ENCODE measurements around the gene PLCG1.

The PLCG1 gene

GRCh38 chr20:41168281-41169161, 31.2 kb downstream of the PLCG1 start:
- DNase-seq = no peak

GRCh38 chr20:41169162-41169690, 31.9 kb downstream of the PLCG1 start:
- no peak for DNase-seq

- no peak for DNase-seq
Observed at GRCh38 chr20:41169791-41170351, 32.5 kb downstream of the PLCG1 start.

DNA sequence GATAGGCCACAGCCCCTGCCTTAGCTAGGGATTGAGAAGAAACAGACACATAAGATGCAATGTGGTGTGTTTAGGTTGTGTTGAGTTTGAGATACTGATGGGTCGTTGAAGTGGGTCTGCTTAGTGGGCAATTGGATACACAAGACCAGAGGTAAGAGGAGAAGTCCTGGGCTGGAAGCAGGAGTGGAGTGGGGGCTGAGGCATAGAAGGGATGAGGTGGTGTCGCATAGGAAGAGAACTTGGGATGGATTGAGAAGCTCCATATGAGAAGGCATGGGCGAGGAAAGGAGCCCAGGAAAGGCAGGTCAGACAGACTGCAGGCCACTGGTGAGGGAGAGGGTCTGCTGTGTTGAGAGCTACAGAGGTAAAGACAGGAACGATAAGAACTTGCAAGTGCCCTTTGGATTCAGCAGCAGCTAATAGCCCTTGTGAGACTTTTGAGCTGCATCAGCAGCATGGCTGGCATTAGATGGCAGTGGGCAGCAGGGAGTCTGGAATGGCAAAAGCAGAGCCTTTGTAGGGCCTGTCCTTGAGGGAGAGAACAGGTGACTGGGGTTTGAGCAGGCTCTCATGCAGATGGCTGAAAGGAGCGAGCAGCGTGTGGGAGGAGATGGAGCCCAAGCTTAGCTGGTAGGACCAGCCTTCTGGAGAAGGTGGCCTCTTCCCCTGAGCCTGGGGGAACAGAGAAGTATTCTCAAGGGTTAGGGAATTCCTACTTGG, 33.2 kb downstream of the PLCG1 start:
- DNase-seq = no peak

DNA sequence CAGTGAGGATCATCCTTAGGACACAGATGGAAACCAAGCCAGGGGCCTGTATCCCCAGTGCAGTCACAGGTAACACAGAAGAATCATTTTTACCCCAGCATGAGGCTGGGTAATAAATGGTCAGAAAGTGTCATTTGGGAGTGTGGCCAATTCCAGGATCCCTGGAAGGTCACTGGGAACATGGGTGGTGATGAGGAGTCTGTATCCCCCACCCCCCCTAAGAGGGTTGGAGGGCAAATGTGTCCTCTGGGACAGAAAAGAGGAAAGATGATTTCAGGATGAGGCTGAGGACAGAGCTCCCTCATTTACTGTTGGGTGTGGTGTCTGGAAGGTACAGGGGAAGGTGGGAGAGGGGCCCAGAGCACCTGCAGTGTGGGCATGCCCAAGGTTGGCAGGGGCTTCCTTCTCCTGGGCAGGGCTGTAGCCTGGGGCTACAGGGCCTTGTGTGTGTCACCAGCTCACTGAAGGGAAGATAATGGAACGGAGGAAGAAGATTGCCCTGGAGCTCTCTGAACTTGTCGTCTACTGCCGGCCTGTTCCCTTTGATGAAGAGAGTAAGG, 34.5 kb downstream of the PLCG1 start:
- no peak for DNase-seq

DNA sequence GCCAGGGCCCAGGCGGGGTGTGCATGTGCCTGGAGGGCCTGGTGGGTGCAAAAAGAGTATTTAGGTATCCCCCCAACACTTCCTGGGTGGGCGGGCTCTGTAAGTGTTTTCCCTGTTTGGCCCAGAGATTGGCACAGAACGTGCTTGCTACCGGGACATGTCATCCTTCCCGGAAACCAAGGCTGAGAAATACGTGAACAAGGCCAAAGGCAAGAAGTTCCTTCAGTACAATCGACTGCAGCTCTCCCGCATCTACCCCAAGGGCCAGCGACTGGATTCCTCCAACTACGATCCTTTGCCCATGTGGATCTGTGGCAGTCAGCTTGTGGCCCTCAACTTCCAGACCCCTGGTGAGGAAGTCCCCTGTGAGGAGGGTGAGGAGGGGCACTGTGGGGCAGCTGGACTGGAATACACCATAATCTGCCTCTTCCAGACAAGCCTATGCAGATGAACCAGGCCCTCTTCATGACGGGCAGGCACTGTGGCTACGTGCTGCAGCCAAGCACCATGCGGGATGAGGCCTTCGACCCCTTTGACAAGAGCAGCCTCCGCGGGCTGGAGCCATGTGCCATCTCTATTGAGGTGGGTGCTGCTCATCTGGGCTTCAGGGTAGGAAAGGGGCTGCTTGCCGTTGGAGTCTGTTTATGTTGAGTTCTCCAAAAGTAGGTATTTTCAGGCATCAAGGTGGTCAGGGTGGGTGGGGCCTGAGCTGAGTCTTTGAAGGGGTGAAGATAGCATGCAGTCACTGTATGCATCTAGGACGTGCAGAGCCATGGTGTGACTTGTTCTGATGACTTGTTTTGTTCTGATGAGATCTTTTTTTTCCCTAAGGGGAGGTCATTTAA, 35.2 kb downstream of the PLCG1 start:
- DNase-seq = no peak

DNA sequence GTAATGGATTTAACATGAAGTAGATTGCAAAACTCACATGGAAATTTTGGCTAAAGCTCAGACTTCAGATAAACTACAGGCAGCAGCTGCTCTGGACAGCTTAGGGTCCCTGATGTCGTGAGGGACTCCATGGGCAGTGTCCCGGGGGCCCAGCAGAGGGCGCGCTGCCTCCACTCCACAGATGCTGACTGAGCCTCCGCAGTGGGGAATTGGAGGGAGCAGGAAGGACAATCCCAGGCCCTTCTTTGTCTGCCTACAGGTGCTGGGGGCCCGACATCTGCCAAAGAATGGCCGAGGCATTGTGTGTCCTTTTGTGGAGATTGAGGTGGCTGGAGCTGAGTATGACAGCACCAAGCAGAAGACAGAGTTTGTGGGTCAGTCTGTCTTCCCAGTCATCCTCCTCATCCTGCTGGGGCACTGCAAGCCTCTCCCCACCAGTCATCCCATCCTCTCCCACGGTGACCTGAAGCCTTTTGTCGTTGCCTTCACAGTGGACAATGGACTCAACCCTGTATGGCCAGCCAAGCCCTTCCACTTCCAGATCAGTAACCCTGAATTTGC, 35.9 kb downstream of the PLCG1 start:
- DNase-seq = peak; percentile 16 to 62 (median 48)

DNA sequence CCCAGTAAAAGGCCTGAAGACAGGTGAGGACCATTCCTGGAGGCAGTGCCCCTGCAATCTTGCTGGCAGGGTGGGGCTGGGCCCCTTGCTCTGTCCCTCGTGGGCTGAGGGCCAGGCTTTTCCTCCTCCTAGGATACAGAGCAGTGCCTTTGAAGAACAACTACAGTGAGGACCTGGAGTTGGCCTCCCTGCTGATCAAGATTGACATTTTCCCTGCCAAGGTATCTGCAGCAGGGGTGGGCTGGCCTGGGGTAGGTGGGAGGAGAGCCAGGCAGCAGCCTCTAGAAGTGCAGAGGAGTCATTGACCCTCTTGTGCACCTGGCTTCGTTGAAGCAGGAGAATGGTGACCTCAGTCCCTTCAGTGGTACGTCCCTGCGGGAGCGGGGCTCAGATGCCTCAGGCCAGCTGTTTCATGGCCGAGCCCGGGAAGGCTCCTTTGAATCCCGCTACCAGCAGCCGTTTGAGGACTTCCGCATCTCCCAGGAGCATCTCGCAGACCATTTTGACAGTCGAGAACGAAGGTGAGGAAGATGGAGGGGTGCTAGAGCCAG, 36.5 kb downstream of the PLCG1 start:
- no peak for DNase-seq

DNA sequence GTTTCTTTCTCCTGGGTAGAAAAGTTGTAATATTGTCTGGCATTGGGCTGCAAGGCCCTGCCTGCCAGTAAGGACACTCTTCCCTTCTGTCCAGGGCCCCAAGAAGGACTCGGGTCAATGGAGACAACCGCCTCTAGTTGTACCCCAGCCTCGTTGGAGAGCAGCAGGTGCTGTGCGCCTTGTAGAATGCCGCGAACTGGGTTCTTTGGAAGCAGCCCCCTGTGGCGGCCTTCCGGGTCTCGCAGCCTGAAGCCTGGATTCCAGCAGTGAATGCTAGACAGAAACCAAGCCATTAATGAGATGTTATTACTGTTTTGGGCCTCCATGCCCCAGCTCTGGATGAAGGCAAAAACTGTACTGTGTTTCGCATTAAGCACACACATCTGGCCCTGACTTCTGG, 37.0 kb downstream of the PLCG1 start:
- no peak for DNase-seq

- no peak for DNase-seq
Observed at GRCh38 chr20:41174782-41175181, 37.4 kb downstream of the PLCG1 start.

DNA sequence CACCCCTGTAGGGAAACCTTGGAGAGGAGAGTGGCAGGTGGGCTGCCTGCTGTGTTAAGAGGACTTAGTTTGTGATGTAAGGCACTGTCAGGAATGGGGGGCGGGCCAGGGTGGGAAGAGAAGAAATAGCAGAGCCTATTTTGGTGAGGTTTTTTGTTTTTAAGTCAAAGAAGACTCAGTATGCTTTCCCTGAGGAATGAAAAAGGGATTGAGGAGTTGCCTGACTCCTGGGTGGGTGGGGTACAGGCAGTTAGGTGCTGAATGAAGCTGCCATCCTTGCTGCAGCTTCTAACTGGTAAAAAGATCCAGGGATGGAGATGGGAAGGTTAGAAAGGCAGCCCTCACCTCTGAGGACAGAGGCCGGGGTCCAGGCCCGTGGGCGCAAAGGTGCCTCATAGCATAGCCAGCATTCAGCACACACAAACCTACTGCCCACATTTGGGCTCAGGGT, 37.9 kb downstream of the PLCG1 start:
- DNase-seq = no peak

DNA sequence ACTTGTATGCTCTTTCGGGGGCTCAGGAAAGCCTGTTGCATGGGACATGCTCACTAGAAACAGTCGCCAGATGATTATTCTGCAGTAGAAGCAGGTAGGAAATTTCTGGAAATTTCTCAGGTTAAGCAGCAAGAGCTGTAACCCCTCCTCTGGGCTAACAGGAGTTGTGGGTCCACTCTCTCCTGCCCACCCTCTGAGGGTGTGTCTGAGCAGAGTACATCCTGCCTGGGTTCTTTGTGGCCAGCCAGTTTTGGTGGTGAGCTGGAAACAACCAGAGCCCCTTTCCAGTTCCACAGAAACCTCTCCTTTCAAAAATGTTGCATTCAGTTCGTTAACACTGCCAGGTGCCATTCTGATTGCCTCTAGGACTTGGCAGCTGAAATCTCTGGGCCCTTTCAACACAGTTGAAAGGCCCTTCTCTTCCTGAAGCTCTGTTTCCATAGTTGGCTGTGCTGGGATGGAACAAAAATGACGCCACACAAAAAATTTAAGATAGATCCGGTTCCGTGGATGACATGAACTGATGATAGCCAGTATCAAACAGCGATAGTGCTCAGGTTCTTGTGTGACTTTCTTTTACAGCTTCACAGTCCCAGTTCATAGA, 38.5 kb downstream of the PLCG1 start:
- DNase-seq = no peak

DNA sequence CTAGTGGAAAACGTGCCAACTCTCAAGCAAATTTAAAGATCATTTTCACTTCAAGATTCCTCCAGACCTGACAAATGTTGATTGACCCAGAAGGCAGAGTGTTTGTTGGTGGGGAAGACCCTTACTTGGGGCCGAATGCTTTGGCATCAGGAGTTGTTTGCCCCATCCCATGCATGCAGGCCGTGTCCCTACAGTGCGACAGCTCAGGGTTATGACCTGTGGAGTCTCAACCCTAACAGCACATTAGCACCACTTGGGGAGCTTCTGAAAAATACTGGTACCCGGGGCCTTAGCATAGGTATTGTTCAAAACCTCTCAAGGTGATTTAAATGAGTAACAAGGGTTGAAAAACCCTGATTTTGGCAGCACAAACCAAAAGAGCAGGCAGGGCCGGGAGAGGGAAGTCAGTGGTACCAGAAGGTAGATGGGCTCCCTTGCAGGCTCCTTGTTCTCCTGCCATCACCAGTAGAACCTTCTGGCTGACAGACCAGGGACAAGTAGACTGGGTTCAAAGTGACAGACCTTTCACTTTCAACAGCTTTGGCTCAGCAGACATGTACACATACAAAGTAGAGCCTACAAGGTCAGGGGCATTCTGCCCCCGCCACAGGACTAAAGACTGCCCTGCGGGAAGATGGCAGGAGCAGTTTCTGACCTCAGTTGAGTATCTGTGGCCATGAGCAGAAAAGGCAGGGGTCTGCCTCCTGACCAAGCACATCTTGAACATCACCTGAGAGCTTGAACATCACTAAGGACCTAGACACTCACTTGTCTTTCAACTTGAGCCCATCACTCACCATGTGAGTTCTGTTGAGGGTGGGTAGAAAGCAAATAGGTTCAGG, 39.6 kb downstream of the PLCG1 start:
- no peak for DNase-seq

DNA sequence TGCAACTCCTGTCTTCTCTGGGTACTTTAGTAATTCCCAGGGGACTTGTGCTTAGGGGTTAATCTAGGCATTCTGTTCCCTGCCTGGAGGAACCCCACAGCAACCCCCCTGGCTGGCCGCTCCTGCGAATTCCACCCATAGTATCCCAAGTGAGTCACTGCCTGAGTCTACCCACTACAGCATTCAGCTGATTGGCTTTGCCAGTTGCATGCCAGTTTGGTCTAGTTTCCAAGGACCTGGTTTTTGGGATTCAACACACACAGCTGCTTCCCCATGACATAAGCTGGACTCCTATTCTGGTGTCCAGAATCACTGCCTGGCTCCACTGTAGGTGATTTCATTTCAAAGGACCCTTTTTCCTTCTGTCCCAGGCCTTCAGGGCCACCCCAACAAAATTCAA, 40.3 kb downstream of the PLCG1 start:
- no peak for DNase-seq

DNA sequence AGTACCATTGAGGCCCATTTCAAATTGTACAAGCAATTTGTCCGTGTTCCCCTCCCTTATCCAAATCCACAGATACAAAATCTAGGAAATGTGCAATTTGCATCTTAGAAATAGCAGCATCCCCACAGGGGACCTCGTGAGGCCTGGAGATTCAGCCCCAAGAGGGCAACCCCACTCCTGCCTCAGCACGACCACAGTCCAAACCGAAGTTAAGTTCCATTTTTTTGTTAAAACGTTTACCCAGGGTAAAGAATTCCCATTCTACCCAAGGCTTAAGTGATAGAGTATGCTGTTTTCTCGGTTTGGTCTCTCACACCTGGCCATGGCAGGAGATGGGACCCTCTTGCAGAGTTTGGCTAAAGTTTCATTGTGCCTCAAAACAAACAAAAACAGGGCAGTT, 41.2 kb downstream of the PLCG1 start:
- no peak for DNase-seq

GRCh38 chr20:41178904-41179432, 41.6 kb downstream of the PLCG1 start:
- no peak for DNase-seq

DNA sequence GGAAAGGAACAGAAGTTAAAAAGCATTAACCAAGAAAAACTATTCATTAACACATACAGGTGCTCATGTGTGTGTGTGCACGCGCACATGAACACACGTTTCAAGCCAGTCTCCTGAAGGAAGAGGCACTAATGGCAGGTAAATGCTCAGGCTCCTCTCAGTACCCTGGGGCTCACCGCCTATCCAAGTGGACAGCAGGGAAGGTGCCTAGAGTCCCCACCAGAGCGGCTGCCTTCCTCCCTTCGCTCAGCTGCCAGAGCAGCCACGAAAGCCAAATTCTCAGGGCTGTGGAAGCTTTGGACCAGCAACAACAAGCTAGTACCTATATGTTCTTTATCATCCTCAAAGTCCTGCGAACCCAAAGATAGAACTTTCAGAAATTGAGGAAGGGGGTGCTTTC, 42.6 kb downstream of the PLCG1 start:
- DNase-seq = no peak

GRCh38 chr20:41180599-41181333, 43.4 kb downstream of the PLCG1 start:
- DNase-seq = no peak

DNA sequence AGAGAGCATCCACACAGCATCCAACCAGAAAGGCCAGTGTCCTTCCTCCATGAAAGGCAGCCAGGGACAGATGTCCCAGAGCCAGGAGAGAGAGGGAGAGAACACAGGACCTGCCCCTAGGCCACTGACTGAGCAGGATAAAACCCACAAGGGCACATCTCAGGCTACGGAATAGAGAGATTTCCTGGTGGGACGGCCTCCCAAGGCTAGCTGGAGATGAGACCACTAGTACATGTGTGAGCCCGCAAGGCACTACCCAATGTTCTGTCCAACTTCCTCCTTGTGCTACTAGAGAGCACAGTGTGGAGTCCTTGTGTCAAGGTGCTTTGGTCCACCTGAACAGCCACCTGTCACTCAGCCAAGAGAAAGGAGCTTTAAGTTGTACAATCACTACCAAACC, 44.2 kb downstream of the PLCG1 start:
- no peak for DNase-seq

Measured in activated naive CD4-positive, alpha-beta T cell (primary cell).